Measurements from ENCODE around the gene LGALS7B. TPM values are rescaled to one million over a fixed set of nuclear protein-coding genes. Genes with fewer than 3 reads are reported as not detected.

Gene LGALS7B
- polyA plus RNA-seq, 3 donors, result not detected

DNA sequence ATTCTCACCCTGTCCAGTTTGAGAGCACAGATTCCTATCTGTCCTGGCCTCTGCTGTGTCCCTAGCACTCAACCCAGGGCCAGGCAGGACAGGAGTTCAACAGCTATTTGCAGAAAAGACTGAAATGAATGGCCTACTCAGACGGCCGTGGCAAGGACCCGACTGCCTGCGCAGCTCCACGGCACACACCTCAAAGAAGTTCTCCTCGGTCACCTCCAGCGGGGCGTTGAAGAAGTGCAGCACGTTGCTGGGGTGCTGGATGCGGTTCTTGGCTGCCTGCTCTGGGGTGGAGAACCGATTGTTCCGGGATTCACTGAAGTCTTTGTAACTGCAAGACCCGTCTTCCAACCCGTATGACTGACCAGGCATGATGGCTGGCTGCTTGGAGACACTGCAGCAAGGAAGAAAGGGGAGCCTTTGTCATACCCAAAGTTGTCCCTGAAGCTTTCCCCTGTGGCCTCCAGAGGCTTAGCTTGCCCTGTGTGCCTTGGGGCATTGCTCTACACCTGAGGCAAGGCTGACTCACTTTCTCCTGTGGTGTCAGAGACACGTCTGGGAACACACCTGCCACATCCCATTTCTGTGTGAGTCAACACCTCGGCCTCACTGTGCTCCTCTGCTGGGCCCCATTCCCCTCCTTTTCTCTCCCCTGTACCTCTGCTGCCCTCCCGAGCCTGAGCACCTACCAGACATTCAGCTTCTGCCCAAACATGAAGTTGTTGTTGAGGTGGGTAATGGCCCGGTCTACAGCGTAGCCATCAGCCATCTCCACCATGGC, 49.4 kb downstream of the LGALS7B start:
- Mint-ChIP-seq H3K27ac (peak overlapping the region in 6 of 7 donors; percentile 37 to 77 (median 53)), H3K27me3 (ENCODE audit: low read depth in 3 of 3) (peaks cover 0 to 2% (median 0%) of the 10 kb centered on the region in 3 donors), H3K36me3 (peaks cover 74 to 82% of the 10 kb centered on the region in 2 donors), H3K9me3 (no peaks in the 10 kb centered on the region), H3K4me3 (no peak overlapping the region), H3K4me1 (no peaks in the 10 kb centered on the region)
- no peak overlapping the region for H3K4me2 ChIP-seq (replicated peaks; ENCODE audit: extremely low read depth, low read length, poor library complexity, severe bottlenecking)
- TF ChIP-seq, protein P1, sequence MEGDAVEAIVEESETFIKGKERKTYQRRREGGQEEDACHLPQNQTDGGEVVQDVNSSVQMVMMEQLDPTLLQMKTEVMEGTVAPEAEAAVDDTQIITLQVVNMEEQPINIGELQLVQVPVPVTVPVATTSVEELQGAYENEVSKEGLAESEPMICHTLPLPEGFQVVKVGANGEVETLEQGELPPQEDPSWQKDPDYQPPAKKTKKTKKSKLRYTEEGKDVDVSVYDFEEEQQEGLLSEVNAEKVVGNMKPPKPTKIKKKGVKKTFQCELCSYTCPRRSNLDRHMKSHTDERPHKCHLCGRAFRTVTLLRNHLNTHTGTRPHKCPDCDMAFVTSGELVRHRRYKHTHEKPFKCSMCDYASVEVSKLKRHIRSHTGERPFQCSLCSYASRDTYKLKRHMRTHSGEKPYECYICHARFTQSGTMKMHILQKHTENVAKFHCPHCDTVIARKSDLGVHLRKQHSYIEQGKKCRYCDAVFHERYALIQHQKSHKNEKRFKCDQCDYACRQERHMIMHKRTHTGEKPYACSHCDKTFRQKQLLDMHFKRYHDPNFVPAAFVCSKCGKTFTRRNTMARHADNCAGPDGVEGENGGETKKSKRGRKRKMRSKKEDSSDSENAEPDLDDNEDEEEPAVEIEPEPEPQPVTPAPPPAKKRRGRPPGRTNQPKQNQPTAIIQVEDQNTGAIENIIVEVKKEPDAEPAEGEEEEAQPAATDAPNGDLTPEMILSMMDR (IDR thresholded peaks at IDR 0.05), result no peak
- no peak overlapping the region for H2AFZ ChIP-seq (ENCODE audit: insufficient read depth, low read depth, low read length, poor library complexity, severe bottlenecking)
- H3K4me1 ChIP-seq (ENCODE audit: control insufficient read depth in 1 of 2, insufficient read depth in 2 of 2, low read length in 2 of 2), result no peaks in the 10 kb centered on the region
- WGBS (ENCODE audit: insufficient coverage), result 91% methylated on average over 8 of the region's 19 CpGs
- H3K79me2 ChIP-seq (ENCODE audit: insufficient read depth, low read length), result peaks cover 31% of the 10 kb centered on the region
- no peaks in the 10 kb centered on the region for H3K27me3 ChIP-seq (ENCODE audit: control insufficient read depth in 2 of 2, insufficient read depth in 2 of 2, low read length in 2 of 2)
- H3K9me3 ChIP-seq (replicated peaks in 1 of 2; ENCODE audit: control insufficient read depth in 1 of 2, insufficient read depth in 1 of 2, low read length in 2 of 2), result no peaks in the 10 kb centered on the region
- intact Hi-C loops (cut with micrococcal nuclease), result no loop called here
- H3K4me3 ChIP-seq (replicated peaks in 1 of 3; ENCODE audit: low read depth in 2 of 3, low read length in 3 of 3), result no peak overlapping the region
- H3K27ac ChIP-seq (ENCODE audit: low read depth in 1 of 2, low read length in 2 of 2), result peak overlapping the region in 1 of 2 donors; percentile 3
- H3K9ac ChIP-seq (ENCODE audit: insufficient read depth, low read length, poor library complexity, severe bottlenecking), result no peak overlapping the region
- H4K20me1 ChIP-seq (ENCODE audit: insufficient read depth, low read length), result peaks cover 71% of the 10 kb centered on the region
- H3K36me3 ChIP-seq (replicated peaks in 1 of 2; ENCODE audit: control insufficient read depth in 1 of 2, insufficient read depth in 2 of 2, low read length in 2 of 2), result peaks cover 79 to 83% of the 10 kb centered on the region in 2 donors
- no peak for DNase-seq

DNA sequence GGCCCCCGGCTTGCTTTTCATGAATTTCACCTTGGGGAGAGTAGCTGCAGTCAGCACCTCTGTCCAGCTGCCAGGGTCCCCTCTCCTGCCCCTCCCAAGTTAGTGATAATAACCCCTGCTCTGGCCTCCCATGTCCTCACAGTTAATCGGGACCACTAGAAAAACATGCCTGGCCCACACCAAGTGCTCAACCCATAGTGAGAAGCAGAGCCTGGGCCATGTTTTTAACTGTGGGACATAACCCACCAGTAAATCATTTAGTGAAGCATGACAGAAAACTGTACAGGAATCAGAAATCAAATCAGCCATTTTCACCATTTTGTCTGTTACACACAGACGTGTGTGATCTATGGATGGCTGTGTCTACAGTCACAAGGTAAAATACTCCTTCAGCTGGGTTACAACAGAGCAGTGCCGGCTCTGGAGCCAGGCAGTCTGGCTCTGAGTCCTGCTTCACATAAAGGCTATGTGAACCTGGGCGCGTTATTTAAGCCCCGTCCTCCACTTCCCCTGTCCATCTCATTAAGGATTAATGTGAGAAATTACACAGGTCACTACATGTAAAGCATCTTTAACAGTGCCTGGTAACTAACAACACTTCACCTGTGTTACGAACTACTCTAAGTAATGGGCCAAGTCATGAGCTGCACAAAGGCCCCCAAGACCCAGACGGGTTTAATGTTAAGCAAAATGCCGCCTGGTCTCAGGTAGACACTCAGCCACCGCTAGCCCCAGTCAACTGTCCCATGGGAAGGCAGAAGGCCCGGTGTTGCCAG, 50.2 kb downstream of the LGALS7B start:
- intact Hi-C loops (cut with micrococcal nuclease), result no loop called here
- WGBS (ENCODE audit: insufficient coverage), result 100% methylated on average over 4 of the region's 12 CpGs
- TF ChIP-seq, protein P1 (IDR thresholded peaks at IDR 0.05), result no peak
- Histone ChIP-seq H3K36me3 (replicated peaks in 1 of 2; ENCODE audit: control insufficient read depth in 1 of 2, insufficient read depth in 2 of 2, low read length in 2 of 2) (peaks cover 86 to 91% of the 10 kb centered on the region in 2 donors), H3K27me3 (ENCODE audit: control insufficient read depth in 2 of 2, insufficient read depth in 2 of 2, low read length in 2 of 2) (no peaks in the 10 kb centered on the region), H3K79me2 (ENCODE audit: insufficient read depth, low read length) (peaks cover 39% of the 10 kb centered on the region), H3K9ac (ENCODE audit: insufficient read depth, low read length, poor library complexity, severe bottlenecking) (no peak overlapping the region), H3K27ac (ENCODE audit: low read depth in 1 of 2, low read length in 2 of 2) (peak overlapping the region in 1 of 2 donors; percentile 3), H4K20me1 (ENCODE audit: insufficient read depth, low read length) (peaks cover 78% of the 10 kb centered on the region), H3K4me3 (replicated peaks in 1 of 3; ENCODE audit: low read depth in 2 of 3, low read length in 3 of 3) (no peak overlapping the region), H2AFZ (ENCODE audit: insufficient read depth, low read depth, low read length, poor library complexity, severe bottlenecking) (no peak overlapping the region), H3K9me3 (replicated peaks in 1 of 2; ENCODE audit: control insufficient read depth in 1 of 2, insufficient read depth in 1 of 2, low read length in 2 of 2) (no peaks in the 10 kb centered on the region), H3K4me2 (replicated peaks; ENCODE audit: extremely low read depth, low read length, poor library complexity, severe bottlenecking) (no peak overlapping the region), H3K4me1 (ENCODE audit: control insufficient read depth in 1 of 2, insufficient read depth in 2 of 2, low read length in 2 of 2) (no peaks in the 10 kb centered on the region)
- H3K27me3 Mint-ChIP-seq (ENCODE audit: low read depth in 3 of 3), result peaks cover 0 to 2% (median 0%) of the 10 kb centered on the region in 3 donors
- peak overlapping the region in 4 of 7 donors; percentile 35 to 77 (median 44) for H3K27ac Mint-ChIP-seq
- no peak for DNase-seq
- peaks cover 82 to 90% of the 10 kb centered on the region in 2 donors for H3K36me3 Mint-ChIP-seq
- no peaks in the 10 kb centered on the region for H3K9me3 Mint-ChIP-seq
- no peak overlapping the region for H3K4me3 Mint-ChIP-seq
- H3K4me1 Mint-ChIP-seq, result no peaks in the 10 kb centered on the region

Measured in CD14-positive monocyte (primary cell).